WTC11 (cell line): ENCODE data around the gene RPL26. TPM values are rescaled to one million over a fixed set of nuclear protein-coding genes. Genes with fewer than 3 reads are reported as not detected.

Experiments used
- ATAC-seq: fragments of 200-7000 bp; cut with Tn5 transposase; 2 replicates; pipeline ENCODE4 v1.10.0; 2021; ENCODE audit warnings: mild to moderate bottlenecking, moderate library complexity
- CTCF ChIA-PET: fragments of 300-600 bp; sonication (Branson Sonifier 250); formaldehyde crosslinking; loops from one replicate; lab custom pipeline; 2021; ENCODE audit warnings: antibody characterized with exemption; lab: Charles Lee
- POLR2A ChIA-PET: fragments of 350-600 bp; sonication (Branson Sonifier 250); formaldehyde crosslinking; loops from one replicate; lab custom pipeline; 2021; ENCODE audit warnings: antibody characterized with exemption; lab: Charles Lee
- DNase-seq: peaks from one replicate; pipeline ENCODE4 v3.0.0; 2021; ENCODE audit warnings: low spot score
- H3K27ac Mint-ChIP-seq: 2 replicates; pipeline ENCODE4 v1.8.0; 2021; ENCODE audit warnings: mixed read lengths
- H3K27me3 Mint-ChIP-seq: 2 replicates; pipeline ENCODE4 v1.8.0; 2021; ENCODE audit warnings: low read depth, mild to moderate bottlenecking, moderate library complexity, mixed read lengths
- H3K36me3 Mint-ChIP-seq: 2 replicates; pipeline ENCODE4 v1.8.0; 2021; ENCODE audit warnings: mixed read lengths
- H3K4me1 Mint-ChIP-seq: 2 replicates; pipeline ENCODE4 v1.8.0; 2022; ENCODE audit warnings: mixed read lengths
- H3K4me3 Mint-ChIP-seq: 2 replicates; pipeline ENCODE4 v1.8.0; 2021; ENCODE audit warnings: mild to moderate bottlenecking, moderate library complexity, mixed read lengths
- H3K9me3 Mint-ChIP-seq: 2 replicates; pipeline ENCODE4 v1.8.0; 2021; ENCODE audit warnings: mixed read lengths
- ATF2 ChIP-seq: sonication (generic); formaldehyde crosslinking; IDR thresholded peaks from 2 replicates; pipeline ENCODE4 v1.8.1; 2022; ENCODE audit warnings: low read depth, missing genetic modification reagents, borderline replicate concordance
- ETV6 ChIP-seq: sonication (generic); formaldehyde crosslinking; IDR thresholded peaks from 2 replicates; pipeline ENCODE4 v1.8.1; 2022; ENCODE audit warnings: mild to moderate bottlenecking, missing genetic modification reagents
- FOXK1 ChIP-seq: sonication (generic); formaldehyde crosslinking; IDR thresholded peaks from 2 replicates; pipeline ENCODE4 v1.8.0; 2022; ENCODE audit warnings: mild to moderate bottlenecking, moderate library complexity, missing genetic modification reagents
- GABPB1 ChIP-seq: sonication (generic); formaldehyde crosslinking; IDR thresholded peaks from 2 replicates; pipeline ENCODE4 v1.8.1; 2023; ENCODE audit warnings: mild to moderate bottlenecking, missing genetic modification reagents
- IRF2 ChIP-seq: sonication (generic); formaldehyde crosslinking; IDR thresholded peaks from 2 replicates; pipeline ENCODE4 v1.8.0; 2022; ENCODE audit warnings: low read depth, missing genetic modification reagents, borderline replicate concordance
- NR1H2 ChIP-seq: sonication (generic); formaldehyde crosslinking; IDR thresholded peaks from 2 replicates; pipeline ENCODE4 v1.9.0; 2021; ENCODE audit warnings: mild to moderate bottlenecking, moderate library complexity, missing genetic modification reagents
- PRRX2 ChIP-seq: fragments of 250-450 bp; sonication (Bioruptor Pico); IDR thresholded peaks from 2 replicates; pipeline ENCODE4 v1.8.0; 2021; ENCODE audit warnings: mild to moderate bottlenecking
- ZNF232 ChIP-seq: sonication (generic); formaldehyde crosslinking; IDR thresholded peaks from 2 replicates; pipeline ENCODE4 v1.8.0; 2022; ENCODE audit warnings: mild to moderate bottlenecking, missing genetic modification reagents
- ZNF671 ChIP-seq: fragments of 250-450 bp; sonication (Bioruptor Pico); IDR thresholded peaks from 2 replicates; pipeline ENCODE4 v1.8.0; 2021; ENCODE audit warnings: mild to moderate bottlenecking
- total RNA-seq: library from RNA; stranded (reverse); gene quantifications from 3 replicates; pipeline ENCODE4 v1.2.3, GENCODE V29; 2021
- TF ChIP-seq, protein P1 (sequence below): fragments of 250-450 bp; sonication (Bioruptor Pico); IDR thresholded peaks from 2 replicates; pipeline ENCODE4 v1.9.0; 2021; ENCODE audit warnings: mild to moderate bottlenecking, borderline replicate concordance
- TF ChIP-seq, protein P2 (sequence below): sonication (generic); formaldehyde crosslinking; IDR thresholded peaks from 2 replicates; pipeline ENCODE4 v1.8.0; 2022; ENCODE audit warnings: mild to moderate bottlenecking, missing genetic modification reagents
- TF ChIP-seq, protein P3 (sequence below): sonication (generic); formaldehyde crosslinking; IDR thresholded peaks from 2 replicates; pipeline ENCODE4 v1.8.0; 2022; ENCODE audit warnings: missing genetic modification reagents
- TF ChIP-seq, protein P4 (sequence below): sonication (generic); formaldehyde crosslinking; IDR thresholded peaks from 2 replicates; pipeline ENCODE4 v1.8.0; 2023; ENCODE audit warnings: missing genetic modification reagents

RPL26 gene
- total RNA-seq, 1 experiment from 2014 or later, result 1,825 TPM

- Mint-ChIP-seq H3K4me1 (peaks cover 4% of the 10 kb centered on the region), H3K27me3 (no peaks in the 10 kb centered on the region)
- no peak for TF ChIP-seq ATF2 (CRISPR knock-in tag)
- no peak for TF ChIP-seq ZNF671 (CRISPR knock-in tag)
- TF ChIP-seq, protein P1, sequence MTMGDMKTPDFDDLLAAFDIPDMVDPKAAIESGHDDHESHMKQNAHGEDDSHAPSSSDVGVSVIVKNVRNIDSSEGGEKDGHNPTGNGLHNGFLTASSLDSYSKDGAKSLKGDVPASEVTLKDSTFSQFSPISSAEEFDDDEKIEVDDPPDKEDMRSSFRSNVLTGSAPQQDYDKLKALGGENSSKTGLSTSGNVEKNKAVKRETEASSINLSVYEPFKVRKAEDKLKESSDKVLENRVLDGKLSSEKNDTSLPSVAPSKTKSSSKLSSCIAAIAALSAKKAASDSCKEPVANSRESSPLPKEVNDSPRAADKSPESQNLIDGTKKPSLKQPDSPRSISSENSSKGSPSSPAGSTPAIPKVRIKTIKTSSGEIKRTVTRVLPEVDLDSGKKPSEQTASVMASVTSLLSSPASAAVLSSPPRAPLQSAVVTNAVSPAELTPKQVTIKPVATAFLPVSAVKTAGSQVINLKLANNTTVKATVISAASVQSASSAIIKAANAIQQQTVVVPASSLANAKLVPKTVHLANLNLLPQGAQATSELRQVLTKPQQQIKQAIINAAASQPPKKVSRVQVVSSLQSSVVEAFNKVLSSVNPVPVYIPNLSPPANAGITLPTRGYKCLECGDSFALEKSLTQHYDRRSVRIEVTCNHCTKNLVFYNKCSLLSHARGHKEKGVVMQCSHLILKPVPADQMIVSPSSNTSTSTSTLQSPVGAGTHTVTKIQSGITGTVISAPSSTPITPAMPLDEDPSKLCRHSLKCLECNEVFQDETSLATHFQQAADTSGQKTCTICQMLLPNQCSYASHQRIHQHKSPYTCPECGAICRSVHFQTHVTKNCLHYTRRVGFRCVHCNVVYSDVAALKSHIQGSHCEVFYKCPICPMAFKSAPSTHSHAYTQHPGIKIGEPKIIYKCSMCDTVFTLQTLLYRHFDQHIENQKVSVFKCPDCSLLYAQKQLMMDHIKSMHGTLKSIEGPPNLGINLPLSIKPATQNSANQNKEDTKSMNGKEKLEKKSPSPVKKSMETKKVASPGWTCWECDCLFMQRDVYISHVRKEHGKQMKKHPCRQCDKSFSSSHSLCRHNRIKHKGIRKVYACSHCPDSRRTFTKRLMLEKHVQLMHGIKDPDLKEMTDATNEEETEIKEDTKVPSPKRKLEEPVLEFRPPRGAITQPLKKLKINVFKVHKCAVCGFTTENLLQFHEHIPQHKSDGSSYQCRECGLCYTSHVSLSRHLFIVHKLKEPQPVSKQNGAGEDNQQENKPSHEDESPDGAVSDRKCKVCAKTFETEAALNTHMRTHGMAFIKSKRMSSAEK (CRISPR knock-in tag), result no peak
- no peak for TF ChIP-seq ZNF232 (CRISPR knock-in tag)
- TF ChIP-seq, protein P2, sequence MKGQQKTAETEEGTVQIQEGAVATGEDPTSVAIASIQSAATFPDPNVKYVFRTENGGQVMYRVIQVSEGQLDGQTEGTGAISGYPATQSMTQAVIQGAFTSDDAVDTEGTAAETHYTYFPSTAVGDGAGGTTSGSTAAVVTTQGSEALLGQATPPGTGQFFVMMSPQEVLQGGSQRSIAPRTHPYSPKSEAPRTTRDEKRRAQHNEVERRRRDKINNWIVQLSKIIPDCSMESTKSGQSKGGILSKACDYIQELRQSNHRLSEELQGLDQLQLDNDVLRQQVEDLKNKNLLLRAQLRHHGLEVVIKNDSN (CRISPR knock-in tag), result no peak
- TF ChIP-seq GABPB1, result no peak
- no peak for TF ChIP-seq ETV6 (CRISPR knock-in tag)
- no peak for TF ChIP-seq IRF2 (CRISPR knock-in tag)
- TF ChIP-seq PRRX2 (CRISPR knock-in tag), result no peak
- no peak for TF ChIP-seq NR1H2 (CRISPR knock-in tag)
- TF ChIP-seq, protein P3, sequence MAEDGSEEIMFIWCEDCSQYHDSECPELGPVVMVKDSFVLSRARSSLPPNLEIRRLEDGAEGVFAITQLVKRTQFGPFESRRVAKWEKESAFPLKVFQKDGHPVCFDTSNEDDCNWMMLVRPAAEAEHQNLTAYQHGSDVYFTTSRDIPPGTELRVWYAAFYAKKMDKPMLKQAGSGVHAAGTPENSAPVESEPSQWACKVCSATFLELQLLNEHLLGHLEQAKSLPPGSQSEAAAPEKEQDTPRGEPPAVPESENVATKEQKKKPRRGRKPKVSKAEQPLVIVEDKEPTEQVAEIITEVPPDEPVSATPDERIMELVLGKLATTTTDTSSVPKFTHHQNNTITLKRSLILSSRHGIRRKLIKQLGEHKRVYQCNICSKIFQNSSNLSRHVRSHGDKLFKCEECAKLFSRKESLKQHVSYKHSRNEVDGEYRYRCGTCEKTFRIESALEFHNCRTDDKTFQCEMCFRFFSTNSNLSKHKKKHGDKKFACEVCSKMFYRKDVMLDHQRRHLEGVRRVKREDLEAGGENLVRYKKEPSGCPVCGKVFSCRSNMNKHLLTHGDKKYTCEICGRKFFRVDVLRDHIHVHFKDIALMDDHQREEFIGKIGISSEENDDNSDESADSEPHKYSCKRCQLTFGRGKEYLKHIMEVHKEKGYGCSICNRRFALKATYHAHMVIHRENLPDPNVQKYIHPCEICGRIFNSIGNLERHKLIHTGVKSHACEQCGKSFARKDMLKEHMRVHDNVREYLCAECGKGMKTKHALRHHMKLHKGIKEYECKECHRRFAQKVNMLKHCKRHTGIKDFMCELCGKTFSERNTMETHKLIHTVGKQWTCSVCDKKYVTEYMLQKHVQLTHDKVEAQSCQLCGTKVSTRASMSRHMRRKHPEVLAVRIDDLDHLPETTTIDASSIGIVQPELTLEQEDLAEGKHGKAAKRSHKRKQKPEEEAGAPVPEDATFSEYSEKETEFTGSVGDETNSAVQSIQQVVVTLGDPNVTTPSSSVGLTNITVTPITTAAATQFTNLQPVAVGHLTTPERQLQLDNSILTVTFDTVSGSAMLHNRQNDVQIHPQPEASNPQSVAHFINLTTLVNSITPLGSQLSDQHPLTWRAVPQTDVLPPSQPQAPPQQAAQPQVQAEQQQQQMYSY (CRISPR knock-in tag), result no peak
- TF ChIP-seq, protein P4, sequence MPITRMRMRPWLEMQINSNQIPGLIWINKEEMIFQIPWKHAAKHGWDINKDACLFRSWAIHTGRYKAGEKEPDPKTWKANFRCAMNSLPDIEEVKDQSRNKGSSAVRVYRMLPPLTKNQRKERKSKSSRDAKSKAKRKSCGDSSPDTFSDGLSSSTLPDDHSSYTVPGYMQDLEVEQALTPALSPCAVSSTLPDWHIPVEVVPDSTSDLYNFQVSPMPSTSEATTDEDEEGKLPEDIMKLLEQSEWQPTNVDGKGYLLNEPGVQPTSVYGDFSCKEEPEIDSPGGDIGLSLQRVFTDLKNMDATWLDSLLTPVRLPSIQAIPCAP (CRISPR knock-in tag), result no peak
- no peak for TF ChIP-seq FOXK1 (CRISPR knock-in tag)
- TF ChIP-seq, all 79 proteins: peak for 0
- Mint-ChIP-seq H3K4me3 (no peak overlapping the region), H3K36me3 (no peaks in the 10 kb centered on the region), H3K27ac (no peak overlapping the region), H3K9me3 (no peaks in the 10 kb centered on the region)
- CTCF ChIA-PET, result interaction anchor here (1.0 to 1.1 kb wide), 2 partner anchors 8 to 31 kb away, joined by 3 read pairs; partner anchors contain the start of gene KRABD2
- ATAC-seq, result no peak
- POLR2A ChIA-PET, result interaction anchor here (1.4 kb wide), 1 partner anchor 7 kb away, joined by 4 read pairs; no protein-coding TSS in a partner anchor
- no peak for DNase-seq
These were observed 36.9 kb downstream of the RPL26 start for GRCh38 chr17:8345951-8346665.
